Osteoblast (primary cell): ENCODE measurements around the gene DNER. TPM values are rescaled to one million over a fixed set of nuclear protein-coding genes. Genes with fewer than 3 reads are reported as not detected.

Experiments used
- DNase-seq: peaks from one replicate; pipeline ENCODE4 v3.0.0; 2011; ENCODE audit warnings: low spot score, mixed read lengths; ENCODE audit not compliant: insufficient read length; ENCODE audit errors: missing footprints
- H2AFZ ChIP-seq: 2 replicates; pipeline ENCODE4 v1.6.0; 2011; ENCODE audit warnings: mild to moderate bottlenecking, low read length
- H3K27ac ChIP-seq: 2 replicates; pipeline ENCODE4 v1.5.1; 2011; ENCODE audit warnings: mild to moderate bottlenecking, low read depth, low read length, moderate library complexity
- H3K27me3 ChIP-seq: 2 replicates; pipeline ENCODE4 v1.6.0; 2012; ENCODE audit warnings: mild to moderate bottlenecking, control low read depth, inconsistent platforms, low read length, moderate library complexity; ENCODE audit not compliant: insufficient read depth
- H3K36me3 ChIP-seq: 2 replicates; pipeline ENCODE4 v1.5.1; 2011; ENCODE audit warnings: mild to moderate bottlenecking, low read length, control low read depth, moderate library complexity; ENCODE audit not compliant: insufficient read depth
- H3K4me1 ChIP-seq: 2 replicates; pipeline ENCODE4 v1.5.1; 2011; ENCODE audit warnings: mild to moderate bottlenecking, low read length, control low read depth, moderate library complexity; ENCODE audit not compliant: insufficient read depth
- H3K4me2 ChIP-seq: 2 replicates; pipeline ENCODE4 v1.6.0; 2011; ENCODE audit warnings: mild to moderate bottlenecking, low read length; ENCODE audit not compliant: insufficient read depth
- H3K4me3 ChIP-seq: fragments of 200-600 bp; sonication (generic); 3 replicates; pipeline ENCODE4 v1.5.1; 2012; ENCODE audit warnings: mild to moderate bottlenecking, low read length, inconsistent platforms; ENCODE audit not compliant: insufficient read depth
- H3K79me2 ChIP-seq: 2 replicates; pipeline ENCODE4 v1.6.0; 2012; ENCODE audit warnings: mild to moderate bottlenecking, low read length, control low read depth, inconsistent platforms; ENCODE audit not compliant: insufficient read depth
- H3K9me3 ChIP-seq: 2 replicates; pipeline ENCODE4 v1.5.1; 2011; ENCODE audit warnings: low read depth, low read length, control low read depth
- H4K20me1 ChIP-seq: 2 replicates; pipeline ENCODE4 v1.6.0; 2012; ENCODE audit warnings: mild to moderate bottlenecking, low read length, control low read depth; ENCODE audit not compliant: insufficient read depth
- CTCF ChIP-seq: IDR thresholded peaks from 2 replicates; pipeline ENCODE4 v1.5.1; 2011; ENCODE audit warnings: mild to moderate bottlenecking, low read depth, low read length, moderate library complexity; ENCODE audit errors: extremely low read depth
- total RNA-seq: library from RNA; depleted of rRNA; stranded (reverse); fragments of >200 nt; gene quantifications from 2 replicates; pipeline ENCODE4 v1.2.3, GENCODE V29; 2012

Gene DNER
- total RNA-seq, 1 donor: 0.36 TPM

GRCh38 chr2:229438430-229439159 lies 275.8 kb downstream of the DNER start:
- no peaks in the 10 kb centered on the region for H3K79me2 ChIP-seq
- H3K27ac ChIP-seq: no peak overlapping the region
- no peak for TF ChIP-seq CTCF
- DNase-seq: no peak
- no peak overlapping the region for H3K4me3 ChIP-seq
- no peak overlapping the region for H3K4me2 ChIP-seq
- H3K4me1 ChIP-seq: no peaks in the 10 kb centered on the region
- no peaks in the 10 kb centered on the region for H4K20me1 ChIP-seq
- H3K36me3 ChIP-seq: no peaks in the 10 kb centered on the region
- H3K27me3 ChIP-seq: no peaks in the 10 kb centered on the region
- H2AFZ ChIP-seq: no peak overlapping the region
- H3K9me3 ChIP-seq: peaks cover 3% of the 10 kb centered on the region

GRCh38 chr2:229437467-229437866 lies 276.9 kb downstream of the DNER start:
- Histone ChIP-seq H3K4me3 (no peak overlapping the region), H4K20me1 (no peaks in the 10 kb centered on the region), H3K79me2 (no peaks in the 10 kb centered on the region), H3K9me3 (peaks cover 3% of the 10 kb centered on the region), H3K27ac (no peak overlapping the region), H3K27me3 (no peaks in the 10 kb centered on the region), H3K36me3 (no peaks in the 10 kb centered on the region), H3K4me2 (no peak overlapping the region), H3K4me1 (no peaks in the 10 kb centered on the region), H2AFZ (no peak overlapping the region)
- no peak for TF ChIP-seq CTCF
- no peak for DNase-seq

- Histone ChIP-seq H3K4me1 (no peaks in the 10 kb centered on the region), H3K36me3 (no peaks in the 10 kb centered on the region), H3K79me2 (no peaks in the 10 kb centered on the region), H2AFZ (peak overlapping the region; percentile 58), H4K20me1 (no peaks in the 10 kb centered on the region), H3K9me3 (peaks cover 3% of the 10 kb centered on the region), H3K4me3 (no peak overlapping the region), H3K27me3 (no peaks in the 10 kb centered on the region), H3K27ac (no peak overlapping the region), H3K4me2 (peak overlapping the region; percentile 17)
- no peak for TF ChIP-seq CTCF
- no peak for DNase-seq
These were observed 280.2 kb downstream of the DNER start for GRCh38 chr2:229434187-229434586.

DNA sequence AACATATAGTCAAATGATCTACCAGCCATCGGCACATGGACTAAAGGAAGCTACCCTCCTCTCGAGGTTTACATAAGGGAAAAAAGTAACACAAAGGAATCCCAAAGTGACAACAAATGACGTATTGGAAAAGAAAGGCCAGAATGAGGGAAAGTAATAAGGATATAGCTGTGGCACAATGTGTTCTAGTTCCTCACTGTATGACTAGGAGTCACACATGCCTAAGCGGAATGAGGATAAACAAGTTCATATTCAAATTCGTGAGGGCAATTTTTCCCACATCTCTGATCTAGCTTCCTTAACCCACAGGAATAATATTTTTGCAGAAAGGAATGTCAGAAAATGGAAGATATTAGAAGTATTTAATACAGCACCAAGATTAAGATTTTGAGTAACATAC lies 281.0 kb downstream of the DNER start:
- H3K36me3 ChIP-seq: no peaks in the 10 kb centered on the region
- no peak overlapping the region for H3K4me3 ChIP-seq
- no peaks in the 10 kb centered on the region for H4K20me1 ChIP-seq
- TF ChIP-seq CTCF: no peak
- H3K79me2 ChIP-seq: no peaks in the 10 kb centered on the region
- no peak overlapping the region for H2AFZ ChIP-seq
- peaks cover 3% of the 10 kb centered on the region for H3K9me3 ChIP-seq
- no peak for DNase-seq
- H3K4me1 ChIP-seq: no peaks in the 10 kb centered on the region
- H3K27me3 ChIP-seq: no peaks in the 10 kb centered on the region
- H3K27ac ChIP-seq: no peak overlapping the region
- no peak overlapping the region for H3K4me2 ChIP-seq
